Thymus (tissue), 11 donors: Measurements from ENCODE around the gene ATP2C2. TPM values are rescaled to one million over a fixed set of nuclear protein-coding genes. Genes with fewer than 3 reads are reported as not detected.

Experiments
- DNase-seq, 9 donors: peaks; one replicate each; pipeline ENCODE4 v3.0.0-alpha.2; 2013; ENCODE audit warnings: low spot score in 9 of 9, low read depth in 6 of 9, missing footprints in 1 of 9
- H3K27ac ChIP-seq, 2 donors: one replicate each; pipeline ENCODE4 v1.5.1; 2013; ENCODE audit warnings: control low read depth in 1 of 2, low read depth in 1 of 2, low read length in 1 of 2, mild to moderate bottlenecking in 1 of 2, moderate library complexity in 1 of 2
- H3K27me3 ChIP-seq, 2 donors: one replicate each; pipeline ENCODE4 v1.5.1; 2013; ENCODE audit warnings: low read length in 1 of 2; ENCODE audit not compliant: control insufficient read depth in 2 of 2, insufficient read depth in 1 of 2
- H3K36me3 ChIP-seq, 2 donors: one replicate each; pipeline ENCODE4 v1.5.1; 2013; ENCODE audit warnings: low read length in 1 of 2, mild to moderate bottlenecking in 1 of 2, moderate library complexity in 1 of 2; ENCODE audit not compliant: control insufficient read depth in 2 of 2, insufficient read depth in 2 of 2
- H3K4me1 ChIP-seq, 2 donors: one replicate each; pipeline ENCODE4 v1.5.1; 2013; ENCODE audit warnings: low read length in 2 of 2; ENCODE audit not compliant: control insufficient read depth in 2 of 2, insufficient read depth in 2 of 2
- H3K4me3 ChIP-seq, 2 donors: one replicate each; pipeline ENCODE4 v1.5.1; 2013; ENCODE audit warnings: low read length in 2 of 2, control low read depth in 1 of 2, mild to moderate bottlenecking in 1 of 2
- H3K9me3 ChIP-seq, 2 donors: one replicate each; pipeline ENCODE4 v1.5.1; 2013; ENCODE audit warnings: low read length in 1 of 2, mild to moderate bottlenecking in 1 of 2; ENCODE audit not compliant: control insufficient read depth in 2 of 2, insufficient read depth in 1 of 2
- WGBS: extraction: QIAGEN DNeasy Blood & Tissue Kit; methylation state at CpG from one replicate; pipeline ENCODE4 v1.1.7; 2013; 5-methylcytosine and 5-hydroxymethylcytosine counted together
- polyA plus RNA-seq: library from polyadenylated mRNA; stranded (reverse); fragments of 200-250 nt; gene quantifications from one replicate; pipeline ENCODE4 v1.2.3, GENCODE V29; 2013
- total RNA-seq: library from RNA; stranded (reverse); fragments of 120-200 nt; gene quantifications from one replicate; pipeline ENCODE4 v1.2.4, GENCODE V29; 2013
- donor health status: healthy.

The ATP2C2 gene
- total and polyA plus RNA-seq, 2 donors: 0.38 to 0.94 TPM

GRCh38 chr16:84349862-84350684 is 18.3 kb upstream of the ATP2C2 start:
- H3K27me3 ChIP-seq: no peaks in the 10 kb centered on the region
- no peaks in the 10 kb centered on the region for H3K4me1 ChIP-seq
- DNase-seq: no peak
- no peaks in the 10 kb centered on the region for H3K9me3 ChIP-seq
- 89% methylated on average over 11 of the region's 11 CpGs for WGBS
- no peak overlapping the region for H3K4me3 ChIP-seq
- H3K27ac ChIP-seq: no peak overlapping the region
- H3K36me3 ChIP-seq: no peaks in the 10 kb centered on the region

DNA sequence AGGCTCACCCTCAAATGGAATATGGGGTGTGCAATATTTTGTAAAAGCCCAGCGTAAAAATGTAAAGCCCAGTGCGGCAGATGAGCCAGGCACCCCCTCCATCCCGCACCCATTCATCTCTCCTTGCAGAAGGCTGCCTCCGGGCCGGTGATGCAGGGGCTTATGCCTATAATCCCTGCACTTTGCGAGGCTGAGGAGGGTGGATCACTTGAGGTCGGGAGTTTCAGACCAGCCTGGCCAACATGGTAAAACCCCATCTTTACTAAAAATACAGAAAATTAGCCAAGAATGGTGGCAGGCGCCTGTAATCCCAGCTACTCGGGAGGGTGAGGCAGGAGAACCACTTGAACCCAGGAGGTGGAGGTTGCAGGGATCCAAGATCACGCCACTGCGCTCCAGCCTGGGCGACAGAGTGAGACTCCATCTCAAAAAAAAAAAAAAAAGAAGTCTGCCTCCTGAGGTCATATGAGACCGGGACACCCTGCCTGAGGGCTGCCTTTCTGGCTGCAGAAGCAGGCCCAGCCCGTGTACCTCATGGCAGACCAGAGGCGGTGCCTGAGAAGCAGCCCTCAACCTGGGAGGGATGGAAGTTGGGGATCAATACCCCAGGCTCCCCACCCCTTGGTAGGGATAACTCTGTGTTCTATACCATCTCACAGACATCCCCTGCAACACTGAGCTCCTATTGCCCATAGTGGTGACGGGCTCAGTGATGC is 17.5 kb upstream of the ATP2C2 start:
- no peak for DNase-seq
- no peaks in the 10 kb centered on the region for H3K4me1 ChIP-seq
- no peaks in the 10 kb centered on the region for H3K9me3 ChIP-seq
- H3K27me3 ChIP-seq: no peaks in the 10 kb centered on the region
- no peak overlapping the region for H3K4me3 ChIP-seq
- no peaks in the 10 kb centered on the region for H3K36me3 ChIP-seq
- WGBS: 94% methylated on average over 16 of the region's 16 CpGs
- no peak overlapping the region for H3K27ac ChIP-seq

DNA sequence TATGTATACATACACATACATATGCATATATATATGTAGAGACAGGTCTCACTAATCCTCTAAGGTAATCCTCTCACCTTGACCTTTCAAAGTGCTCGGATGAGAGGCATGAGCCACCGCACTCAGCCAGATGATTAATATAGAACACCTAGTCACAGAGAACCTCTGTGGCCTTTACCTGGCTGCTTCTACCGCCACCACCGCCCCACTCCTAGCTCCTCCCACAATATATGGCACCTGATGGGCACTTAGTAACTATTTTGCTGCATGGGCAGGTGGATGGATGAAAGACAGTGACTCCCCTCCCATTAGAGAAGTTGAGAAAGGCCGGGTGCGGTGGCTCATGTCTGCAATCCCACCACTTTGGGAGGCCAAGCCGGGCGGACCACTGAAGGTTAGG is 16.7 kb upstream of the ATP2C2 start:
- Histone ChIP-seq H3K4me1 (no peaks in the 10 kb centered on the region), H3K4me3 (no peak overlapping the region), H3K9me3 (no peaks in the 10 kb centered on the region), H3K27ac (no peak overlapping the region), H3K27me3 (no peaks in the 10 kb centered on the region), H3K36me3 (no peaks in the 10 kb centered on the region)
- DNase-seq: no peak
- WGBS: 97% methylated on average over 8 of the region's 8 CpGs

- Histone ChIP-seq H3K36me3 (no peaks in the 10 kb centered on the region), H3K4me1 (no peaks in the 10 kb centered on the region), H3K27ac (no peak overlapping the region), H3K27me3 (peaks cover 0 to 3% of the 10 kb centered on the region in 2 donors), H3K4me3 (no peak overlapping the region), H3K9me3 (no peaks in the 10 kb centered on the region)
- 91% methylated on average over 6 of the region's 6 CpGs for WGBS
- DNase-seq: no peak
Observed at GRCh38 chr16:84354306-84354705, 14.0 kb upstream of the ATP2C2 start.

DNA sequence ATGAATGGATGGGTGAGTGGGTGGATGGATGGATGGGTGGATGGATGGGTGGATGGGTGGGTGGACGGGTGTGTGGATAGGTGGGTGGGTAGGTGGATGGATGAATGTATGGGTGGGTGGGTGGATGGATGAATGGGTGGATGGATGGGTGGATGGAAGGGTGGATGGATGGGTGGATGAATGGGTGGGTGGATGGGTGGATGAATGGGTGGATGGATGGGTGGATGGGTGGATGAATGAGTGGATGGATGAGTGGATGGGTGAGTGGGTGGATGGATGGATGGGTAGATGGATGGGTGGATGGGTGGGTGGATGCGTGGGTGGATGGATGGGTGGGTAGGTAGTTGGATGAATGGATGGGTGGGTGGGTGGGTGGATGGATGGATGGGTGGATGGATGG is 13.2 kb upstream of the ATP2C2 start:
- no peaks in the 10 kb centered on the region for H3K9me3 ChIP-seq
- no peak overlapping the region for H3K27ac ChIP-seq
- 100% methylated on average over 2 of the region's 2 CpGs for WGBS

DNA sequence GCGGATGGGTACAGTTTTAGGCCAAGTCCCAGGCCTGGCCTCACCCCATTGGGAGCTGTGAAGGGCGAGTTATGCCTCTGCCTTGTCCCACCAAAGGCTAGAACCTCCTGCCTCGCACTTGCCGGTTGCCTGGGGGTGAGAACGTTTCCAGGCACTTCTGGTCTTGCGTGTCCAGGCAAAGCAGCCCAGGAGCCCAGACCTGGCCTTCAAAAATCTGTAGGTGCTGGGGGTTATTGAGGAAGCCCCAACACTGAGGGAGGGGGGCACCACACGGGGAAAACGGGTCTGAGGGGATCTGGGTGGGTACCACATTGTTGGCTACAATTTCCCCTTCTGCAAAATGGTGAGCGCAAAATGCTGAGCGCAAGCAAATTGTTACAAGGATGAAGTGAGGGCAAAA is 12.2 kb upstream of the ATP2C2 start:
- WGBS: 84% methylated on average over 10 of the region's 10 CpGs
- H3K27ac ChIP-seq: no peak overlapping the region
- H3K4me3 ChIP-seq: no peak overlapping the region
- no peaks in the 10 kb centered on the region for H3K36me3 ChIP-seq
- DNase-seq: no peak
- peaks cover 0 to 3% of the 10 kb centered on the region in 2 donors for H3K27me3 ChIP-seq
- H3K4me1 ChIP-seq: peaks cover 0 to 5% of the 10 kb centered on the region in 2 donors
- no peaks in the 10 kb centered on the region for H3K9me3 ChIP-seq

More for the DNA sequence above, 13.2 kb upstream of the ATP2C2 start:
- peaks cover 0 to 3% of the 10 kb centered on the region in 2 donors for H3K27me3 ChIP-seq
- H3K36me3 ChIP-seq: no peaks in the 10 kb centered on the region
- H3K4me3 ChIP-seq: no peak overlapping the region
- peaks cover 0 to under 1% of the 10 kb centered on the region in 2 donors for H3K4me1 ChIP-seq
- DNase-seq: no peak

- WGBS: 95% methylated on average over 11 of the region's 11 CpGs
- no peak for DNase-seq
- H3K9me3 ChIP-seq: no peaks in the 10 kb centered on the region
- no peak overlapping the region for H3K27ac ChIP-seq
- H3K4me1 ChIP-seq: peaks cover 0 to 5% of the 10 kb centered on the region in 2 donors
- peaks cover 0 to 3% of the 10 kb centered on the region in 2 donors for H3K27me3 ChIP-seq
- H3K4me3 ChIP-seq: no peak overlapping the region
- no peaks in the 10 kb centered on the region for H3K36me3 ChIP-seq
Observed at GRCh38 chr16:84356591-84357116, 11.7 kb upstream of the ATP2C2 start.

DNA sequence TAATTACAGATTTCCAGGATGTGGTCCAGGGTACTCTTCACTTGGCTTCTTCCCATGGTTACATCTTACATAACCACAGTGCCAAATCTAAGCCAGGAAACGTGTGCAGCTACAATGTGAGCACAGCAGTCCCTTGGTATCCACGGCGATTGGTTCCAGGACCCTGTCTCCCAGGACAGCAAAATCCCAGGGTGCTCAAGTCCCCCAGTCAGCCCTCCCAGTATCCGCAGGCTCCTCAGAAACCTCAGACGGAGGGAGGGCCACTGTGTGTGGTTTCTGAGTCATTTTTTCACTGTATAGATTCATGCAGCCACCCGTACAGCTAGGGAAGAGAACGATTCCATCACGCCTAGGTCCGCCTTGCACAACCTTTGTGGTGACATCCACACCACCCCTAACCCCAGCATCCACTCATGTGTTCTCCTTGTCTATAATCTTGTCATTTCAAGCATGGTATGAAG is 11.1 kb upstream of the ATP2C2 start:
- Histone ChIP-seq H3K27ac (no peak overlapping the region), H3K9me3 (no peaks in the 10 kb centered on the region), H3K4me3 (no peak overlapping the region), H3K36me3 (no peaks in the 10 kb centered on the region), H3K4me1 (peaks cover 0 to 5% of the 10 kb centered on the region in 2 donors), H3K27me3 (peaks cover 0 to 3% of the 10 kb centered on the region in 2 donors)
- WGBS: 74% methylated on average over 9 of the region's 9 CpGs
- no peak for DNase-seq
